NCI-H2107 (cell line): ENCODE results near the gene RBM47.

ENCODE experiments used
- DNase-seq: peaks from one replicate; lab custom pipeline; 2025; lab: John Stamatoyannopoulos, UW

The RBM47 gene

GRCh38 chr4:40586729-40587128 is 42.9 kb downstream of the RBM47 start:
- no peak for DNase-seq

- DNase-seq, result no peak
Measured at GRCh38 chr4:40586034-40586433, 43.6 kb downstream of the RBM47 start.

GRCh38 chr4:40585201-40585799 is 44.4 kb downstream of the RBM47 start:
- DNase-seq, result no peak

GRCh38 chr4:40584517-40585141 is 45.0 kb downstream of the RBM47 start:
- no peak for DNase-seq

- no peak for DNase-seq
Measured at GRCh38 chr4:40583850-40584439, 45.7 kb downstream of the RBM47 start.

- no peak for DNase-seq
Measured at GRCh38 chr4:40582413-40582812, 47.3 kb downstream of the RBM47 start.

GRCh38 chr4:40581254-40582140 is 48.2 kb downstream of the RBM47 start:
- DNase-seq, result no peak

GRCh38 chr4:40579983-40580382 is 49.7 kb downstream of the RBM47 start:
- DNase-seq, result no peak

- no peak for DNase-seq
Measured at GRCh38 chr4:40577588-40578253, 51.9 kb downstream of the RBM47 start.

GRCh38 chr4:40576651-40577480 is 52.8 kb downstream of the RBM47 start:
- DNase-seq, result peak; percentile 38

GRCh38 chr4:40575846-40576245 is 53.8 kb downstream of the RBM47 start:
- no peak for DNase-seq

- no peak for DNase-seq
Measured at GRCh38 chr4:40573593-40574311, 55.9 kb downstream of the RBM47 start.

GRCh38 chr4:40572692-40573310 is 56.9 kb downstream of the RBM47 start:
- DNase-seq, result no peak

GRCh38 chr4:40571208-40571607 is 58.5 kb downstream of the RBM47 start:
- DNase-seq, result no peak

GRCh38 chr4:40570348-40571077 is 59.2 kb downstream of the RBM47 start:
- no peak for DNase-seq

GRCh38 chr4:40564815-40565483 is 64.7 kb downstream of the RBM47 start:
- DNase-seq, result peak; percentile 2

- no peak for DNase-seq
Measured at GRCh38 chr4:40564004-40564403, 65.7 kb downstream of the RBM47 start.

- DNase-seq, result no peak
Measured at GRCh38 chr4:40563401-40563800, 66.3 kb downstream of the RBM47 start.

GRCh38 chr4:40562681-40563080 is 67.0 kb downstream of the RBM47 start:
- DNase-seq, result no peak
